ENCODE measurements around the gene PSMD5. TPM values are rescaled to one million over a fixed set of nuclear protein-coding genes. Genes with fewer than 3 reads are reported as not detected.

PSMD5 gene
- total and polyA plus RNA-seq, 4 experiments from 2014 or later = 23.1 to 59.0 (median 36.0) TPM

DNA sequence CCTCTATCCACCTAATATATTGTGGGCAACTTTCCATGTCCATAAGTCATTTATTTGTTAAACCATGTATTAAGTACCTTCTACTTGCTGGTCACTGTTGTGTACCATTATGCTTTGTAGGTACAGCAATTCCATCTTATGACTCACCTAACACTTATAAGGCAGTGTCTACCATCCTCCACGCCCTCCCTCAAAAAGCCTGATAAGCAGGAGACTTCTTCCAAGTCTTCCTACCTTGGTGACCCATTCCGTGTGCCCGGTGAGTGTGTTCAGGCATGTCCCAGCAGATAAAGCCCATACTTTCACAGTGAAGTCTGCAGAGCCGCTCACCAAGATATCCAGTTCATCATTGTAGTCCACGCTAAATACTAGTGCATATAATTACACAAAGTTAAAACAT lies 66.9 kb downstream of the PSMD5 start:
- no peaks in the 10 kb centered on the region for H3K9me3 Mint-ChIP-seq
- ChIA-PET CTCF (ENCODE audit: partially characterized antibody) (interaction anchor here (1.8 kb wide), 1 partner anchor 285 kb away, joined by 7 read pairs; no protein-coding TSS in a partner anchor), POLR2A (ENCODE audit: partially characterized antibody) (no interaction called here)
- no peaks in the 10 kb centered on the region for H3K27me3 Mint-ChIP-seq
- no peaks in the 10 kb centered on the region for H3K9me3 ChIP-seq (ENCODE audit: control insufficient read depth in 1 of 2, low read length in 2 of 2)
- no peaks in the 10 kb centered on the region for H3K27me3 ChIP-seq (ENCODE audit: insufficient read depth, low read length)
- H3K4me3 ChIP-seq (ENCODE audit: low read length in 2 of 2) = no peak overlapping the region
- H3K36me3 Mint-ChIP-seq = peaks cover 48 to 84% of the 10 kb centered on the region in 2 donors
- no peak overlapping the region for H3K4me3 Mint-ChIP-seq
- intact Hi-C loops (cut with micrococcal nuclease) = no loop called here
- no peak overlapping the region for H3K27ac ChIP-seq (ENCODE audit: low read depth, low read length)
- H3K4me1 ChIP-seq (ENCODE audit: insufficient read depth, low read length) = no peaks in the 10 kb centered on the region
- H3K4me1 Mint-ChIP-seq = peaks cover 4 to 21% (median 11%) of the 10 kb centered on the region in 4 donors
- peaks cover 47% of the 10 kb centered on the region for H3K36me3 ChIP-seq (ENCODE audit: insufficient read depth, low read length)
- peak overlapping the region in 3 of 7 donors; percentile 27 to 59 (median 42) for H3K27ac Mint-ChIP-seq
- DNase-seq = no peak

DNA sequence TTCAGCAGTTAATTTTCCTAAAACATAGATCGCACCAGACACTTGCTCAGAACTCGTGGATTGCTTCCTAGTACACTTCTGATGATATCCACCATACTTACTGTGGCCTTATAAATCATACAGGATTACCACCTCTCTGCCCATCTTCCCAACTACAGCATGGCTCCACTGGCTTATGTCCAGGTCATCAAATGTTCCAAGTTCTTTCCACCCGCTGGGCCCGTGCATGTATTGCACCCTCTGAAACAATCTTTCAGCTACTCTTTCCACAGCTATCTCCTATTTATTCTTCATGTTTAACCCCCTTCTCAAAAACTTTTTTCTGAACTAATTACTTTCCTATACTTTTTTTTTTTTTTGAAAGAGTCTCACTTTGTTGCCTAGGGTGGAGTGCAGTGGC lies 68.0 kb downstream of the PSMD5 start:
- DNase-seq = no peak
- no peaks in the 10 kb centered on the region for H3K27me3 ChIP-seq (ENCODE audit: insufficient read depth, low read length)
- intact Hi-C loops (cut with micrococcal nuclease) = no loop called here
- Mint-ChIP-seq H3K4me3 (peak overlapping the region in 1 of 8 donors; percentile 5), H3K4me1 (peaks cover 4 to 15% (median 9%) of the 10 kb centered on the region in 4 donors), H3K27me3 (no peaks in the 10 kb centered on the region), H3K9me3 (no peaks in the 10 kb centered on the region), H3K36me3 (peaks cover 55 to 86% of the 10 kb centered on the region in 2 donors), H3K27ac (peak overlapping the region in 4 of 7 donors; percentile 21 to 82 (median 58))
- H3K36me3 ChIP-seq (ENCODE audit: insufficient read depth, low read length) = peaks cover 56% of the 10 kb centered on the region
- POLR2A ChIA-PET (ENCODE audit: partially characterized antibody) = no interaction called here
- H3K27ac ChIP-seq (ENCODE audit: low read depth, low read length) = no peak overlapping the region
- CTCF ChIA-PET (ENCODE audit: partially characterized antibody) = interaction anchor here (1.2 to 1.4 kb wide), 2 partner anchors 19 to 285 kb away, joined by 4 read pairs; no protein-coding TSS in a partner anchor
- no peak overlapping the region for H3K4me3 ChIP-seq (ENCODE audit: low read length in 2 of 2)
- H3K9me3 ChIP-seq (ENCODE audit: control insufficient read depth in 1 of 2, low read length in 2 of 2) = no peaks in the 10 kb centered on the region
- no peaks in the 10 kb centered on the region for H3K4me1 ChIP-seq (ENCODE audit: insufficient read depth, low read length)

DNA sequence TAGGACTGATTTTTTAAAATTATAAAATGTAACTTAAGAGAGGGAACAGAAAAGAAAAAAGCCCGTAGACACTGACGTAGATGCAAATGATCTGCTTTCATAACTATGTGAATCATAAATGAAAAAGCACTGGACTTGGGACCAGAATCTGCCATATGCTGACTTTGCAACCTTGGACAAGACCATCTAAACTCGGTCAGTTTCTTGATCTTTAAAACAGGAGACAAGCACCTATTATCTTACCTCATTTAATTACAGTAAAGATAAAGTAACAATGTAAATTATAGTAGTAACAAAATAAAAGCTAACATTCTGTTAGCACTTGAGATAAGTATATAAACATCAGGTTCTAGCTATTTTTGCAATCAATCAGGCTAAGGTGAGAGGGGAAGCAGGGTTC lies 69.5 kb downstream of the PSMD5 start:
- POLR2A ChIA-PET (ENCODE audit: partially characterized antibody) = interaction anchor here (0.8 kb wide), 1 partner anchor 58 kb away, joined by 3 read pairs; no protein-coding TSS in a partner anchor

DNA sequence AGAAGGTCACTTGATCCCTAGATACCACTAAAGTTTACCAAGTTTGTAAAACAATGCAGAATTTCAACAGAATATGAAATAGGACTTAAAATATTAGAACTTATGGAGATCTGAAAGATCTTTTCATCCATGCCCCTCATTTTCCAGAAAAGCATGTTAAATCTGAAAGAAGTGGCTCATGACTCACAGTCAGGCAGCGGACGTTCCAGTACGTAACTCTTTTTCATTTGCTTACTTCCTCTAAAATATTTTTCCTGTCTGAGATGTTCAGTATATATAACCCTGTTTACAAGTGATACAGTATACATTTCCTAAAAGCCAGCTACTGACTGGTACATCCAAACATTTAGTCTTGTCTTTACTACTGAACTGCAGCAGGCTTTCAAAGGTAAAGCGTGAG lies 71.8 kb downstream of the PSMD5 start:
- ChIA-PET CTCF (ENCODE audit: partially characterized antibody) (no interaction called here), POLR2A (ENCODE audit: partially characterized antibody) (no interaction called here)
- Mint-ChIP-seq H3K36me3 (peaks cover 46 to 83% of the 10 kb centered on the region in 2 donors), H3K9me3 (no peaks in the 10 kb centered on the region), H3K27ac (peak overlapping the region in 1 of 7 donors; percentile 9), H3K4me1 (peaks cover 0 to 10% (median 3%) of the 10 kb centered on the region in 4 donors), H3K27me3 (no peaks in the 10 kb centered on the region), H3K4me3 (no peak overlapping the region)
- no peak for DNase-seq
- Histone ChIP-seq H3K4me3 (ENCODE audit: low read length in 2 of 2) (no peak overlapping the region), H3K27ac (ENCODE audit: low read depth, low read length) (no peak overlapping the region), H3K9me3 (ENCODE audit: control insufficient read depth in 1 of 2, low read length in 2 of 2) (no peaks in the 10 kb centered on the region), H3K27me3 (ENCODE audit: insufficient read depth, low read length) (no peaks in the 10 kb centered on the region), H3K4me1 (ENCODE audit: insufficient read depth, low read length) (no peaks in the 10 kb centered on the region), H3K36me3 (ENCODE audit: insufficient read depth, low read length) (peaks cover 57% of the 10 kb centered on the region)
- intact Hi-C loops (cut with micrococcal nuclease) = no loop called here

More for the DNA sequence above, 69.5 kb downstream of the PSMD5 start:
- Histone ChIP-seq H3K4me1 (ENCODE audit: insufficient read depth, low read length) (no peaks in the 10 kb centered on the region), H3K4me3 (ENCODE audit: low read length in 2 of 2) (no peak overlapping the region), H3K27ac (ENCODE audit: low read depth, low read length) (no peak overlapping the region), H3K9me3 (ENCODE audit: control insufficient read depth in 1 of 2, low read length in 2 of 2) (no peaks in the 10 kb centered on the region), H3K36me3 (ENCODE audit: insufficient read depth, low read length) (peaks cover 71% of the 10 kb centered on the region), H3K27me3 (ENCODE audit: insufficient read depth, low read length) (no peaks in the 10 kb centered on the region)
- H3K9me3 Mint-ChIP-seq = no peaks in the 10 kb centered on the region
- no peak overlapping the region for H3K4me3 Mint-ChIP-seq
- no peak for DNase-seq
- H3K36me3 Mint-ChIP-seq = peaks cover 55 to 86% of the 10 kb centered on the region in 2 donors
- no peaks in the 10 kb centered on the region for H3K27me3 Mint-ChIP-seq
- H3K4me1 Mint-ChIP-seq = peaks cover under 1 to 9% (median 4%) of the 10 kb centered on the region in 4 donors
- H3K27ac Mint-ChIP-seq = peak overlapping the region in 1 of 7 donors; percentile 52
- CTCF ChIA-PET (ENCODE audit: partially characterized antibody) = interaction anchor here (0.8 to 1.4 kb wide), 3 partner anchors 10 to 164 kb away, joined by 3 to 4 read pairs (median 3); no protein-coding TSS in a partner anchor
- intact Hi-C loops (cut with micrococcal nuclease) = no loop called here

DNA sequence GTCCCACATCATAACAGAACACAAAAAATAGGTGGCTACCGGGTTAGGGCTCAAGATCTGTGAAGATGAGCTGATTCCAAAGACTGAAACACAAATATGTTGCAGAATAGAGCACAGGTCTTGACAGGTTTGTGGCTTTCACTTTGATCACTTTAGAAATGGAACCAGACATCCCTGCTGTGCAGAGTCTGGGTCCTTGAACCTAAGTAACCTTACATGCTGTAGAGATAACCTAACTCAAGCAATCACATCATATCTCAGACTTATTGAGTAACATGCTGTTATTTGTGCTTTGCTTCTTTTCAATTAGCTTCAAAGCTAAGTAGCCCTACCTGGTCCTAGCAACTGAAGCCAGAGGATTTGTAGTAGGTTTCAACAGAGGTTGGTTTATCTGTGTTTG lies 73.8 kb downstream of the PSMD5 start:
- no peak for DNase-seq
- H3K4me3 Mint-ChIP-seq = no peak overlapping the region
- H3K27ac ChIP-seq (ENCODE audit: low read depth, low read length) = no peak overlapping the region
- H3K9me3 Mint-ChIP-seq = no peaks in the 10 kb centered on the region
- H3K36me3 Mint-ChIP-seq = peaks cover 50 to 81% of the 10 kb centered on the region in 2 donors
- H3K4me1 ChIP-seq (ENCODE audit: insufficient read depth, low read length) = no peaks in the 10 kb centered on the region
- peaks cover 55% of the 10 kb centered on the region for H3K36me3 ChIP-seq (ENCODE audit: insufficient read depth, low read length)
- H3K4me3 ChIP-seq (ENCODE audit: low read length in 2 of 2) = no peak overlapping the region
- H3K27me3 ChIP-seq (ENCODE audit: insufficient read depth, low read length) = no peaks in the 10 kb centered on the region
- ChIA-PET CTCF (ENCODE audit: partially characterized antibody) (interaction anchor here (0.8 to 1.4 kb wide), 2 partner anchors 14 to 291 kb away, joined by 3 to 5 read pairs; no protein-coding TSS in a partner anchor), POLR2A (ENCODE audit: partially characterized antibody) (no interaction called here)
- no peaks in the 10 kb centered on the region for H3K9me3 ChIP-seq (ENCODE audit: control insufficient read depth in 1 of 2, low read length in 2 of 2)
- H3K4me1 Mint-ChIP-seq = peaks cover 0 to 7% (median 5%) of the 10 kb centered on the region in 4 donors
- intact Hi-C loops (cut with micrococcal nuclease) = no loop called here
- peak overlapping the region in 1 of 7 donors; percentile 12 for H3K27ac Mint-ChIP-seq
- H3K27me3 Mint-ChIP-seq = no peaks in the 10 kb centered on the region

DNA sequence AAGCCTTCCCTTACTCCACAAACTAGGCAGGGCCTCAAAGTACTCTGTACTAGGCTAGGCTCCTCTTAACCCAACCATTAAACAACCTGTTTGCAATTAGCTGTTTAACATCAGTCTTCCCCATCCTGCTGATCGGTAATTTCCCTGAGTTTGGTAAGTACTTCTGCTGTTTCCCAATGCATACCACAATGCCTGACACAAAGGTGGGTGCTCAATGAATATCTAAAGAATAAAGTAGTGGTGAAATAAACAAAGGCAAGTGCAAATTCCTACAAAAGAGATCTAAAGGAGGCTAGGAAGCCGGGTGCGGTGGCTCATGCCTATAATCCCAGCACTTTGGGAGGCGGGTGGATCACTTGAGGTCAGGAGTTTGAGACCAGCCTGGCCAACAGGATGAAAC lies 74.5 kb downstream of the PSMD5 start:
- H3K9me3 ChIP-seq (ENCODE audit: control insufficient read depth in 1 of 2, low read length in 2 of 2) = no peaks in the 10 kb centered on the region
- intact Hi-C loops (cut with micrococcal nuclease) = no loop called here
- Mint-ChIP-seq H3K4me3 (no peak overlapping the region), H3K36me3 (peaks cover 53 to 82% of the 10 kb centered on the region in 2 donors), H3K27me3 (no peaks in the 10 kb centered on the region), H3K9me3 (no peaks in the 10 kb centered on the region), H3K27ac (peak overlapping the region in 6 of 7 donors; percentile 15 to 80 (median 36)), H3K4me1 (peaks cover 0 to 7% (median 5%) of the 10 kb centered on the region in 4 donors)
- H3K27ac ChIP-seq (ENCODE audit: low read depth, low read length) = no peak overlapping the region
- H3K4me3 ChIP-seq (ENCODE audit: low read length in 2 of 2) = no peak overlapping the region
- POLR2A ChIA-PET (ENCODE audit: partially characterized antibody) = no interaction called here
- no peaks in the 10 kb centered on the region for H3K4me1 ChIP-seq (ENCODE audit: insufficient read depth, low read length)
- CTCF ChIA-PET (ENCODE audit: partially characterized antibody) = interaction anchor here (1.3 to 1.6 kb wide), 3 partner anchors 10 to 23 kb away, joined by 3 to 4 read pairs (median 4); no protein-coding TSS in a partner anchor
- no peaks in the 10 kb centered on the region for H3K27me3 ChIP-seq (ENCODE audit: insufficient read depth, low read length)
- H3K36me3 ChIP-seq (ENCODE audit: insufficient read depth, low read length) = peaks cover 62% of the 10 kb centered on the region
- no peak for DNase-seq

DNA sequence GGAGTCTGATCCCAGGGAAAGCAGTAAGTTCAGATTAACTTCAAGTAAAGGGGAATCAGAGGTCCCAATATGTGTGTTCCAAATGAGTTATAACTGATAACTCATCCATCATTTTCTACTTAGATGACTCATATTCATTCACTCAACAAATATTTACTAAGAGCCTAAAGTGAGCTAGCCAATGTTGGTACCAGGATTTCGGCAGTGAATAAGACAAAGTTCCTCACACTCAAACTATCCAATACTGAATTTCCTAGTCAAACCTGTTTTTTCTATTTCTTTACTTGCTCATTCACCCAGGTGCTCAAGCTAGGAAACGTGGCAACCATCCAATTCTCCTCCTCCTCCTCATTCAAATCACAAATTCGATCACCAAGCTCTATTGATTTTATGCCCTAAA lies 75.3 kb downstream of the PSMD5 start:
- CTCF ChIA-PET (ENCODE audit: partially characterized antibody) = interaction anchor here (0.8 to 1.6 kb wide), 4 partner anchors 9 to 22 kb away, joined by 3 to 4 read pairs (median 4); no protein-coding TSS in a partner anchor
- Histone ChIP-seq H3K27ac (ENCODE audit: low read depth, low read length) (no peak overlapping the region), H3K36me3 (ENCODE audit: insufficient read depth, low read length) (peaks cover 66% of the 10 kb centered on the region), H3K4me3 (ENCODE audit: low read length in 2 of 2) (no peak overlapping the region), H3K9me3 (ENCODE audit: control insufficient read depth in 1 of 2, low read length in 2 of 2) (no peaks in the 10 kb centered on the region), H3K27me3 (ENCODE audit: insufficient read depth, low read length) (no peaks in the 10 kb centered on the region), H3K4me1 (ENCODE audit: insufficient read depth, low read length) (no peaks in the 10 kb centered on the region)
- POLR2A ChIA-PET (ENCODE audit: partially characterized antibody) = no interaction called here
- Mint-ChIP-seq H3K4me3 (no peak overlapping the region), H3K4me1 (peaks cover 0 to 7% (median 4%) of the 10 kb centered on the region in 4 donors), H3K36me3 (peaks cover 50 to 86% of the 10 kb centered on the region in 2 donors), H3K27me3 (no peaks in the 10 kb centered on the region), H3K9me3 (no peaks in the 10 kb centered on the region), H3K27ac (peak overlapping the region in 4 of 7 donors; percentile 5 to 69 (median 28))
- intact Hi-C loops (cut with micrococcal nuclease) = no loop called here
- no peak for DNase-seq

All from CD4-positive, alpha-beta memory T cell (primary cell).